PC-3 (cell line): ENCODE data around the gene BAIAP2. TPM values are rescaled to one million over a fixed set of nuclear protein-coding genes. Genes with fewer than 3 reads are reported as not detected.
A peak's percentile ranks its signal among the peaks of the same experiment; 100 is the strongest.

Experiments used
- ATAC-seq: fragments of 200-7000 bp; cut with Tn5 transposase; 2 replicates; pipeline ENCODE4 v1.9.1; 2020; ENCODE audit warnings: mild to moderate bottlenecking, moderate library complexity
- BruUV-seq: library from RNA; stranded (reverse); fragments of 400-500 nt; replicated peaks from 2 replicates; lab custom pipeline; 2021; lab: Mats Ljungman, UMichigan
- CTCF ChIA-PET: fragments of 300-600 bp; sonication (Branson Sonifier 250); formaldehyde crosslinking; loops from one replicate; lab custom pipeline; 2022; ENCODE audit warnings: antibody characterized with exemption; lab: Charles Lee
- POLR2A ChIA-PET: fragments of 300-600 bp; sonication (Branson Sonifier 250); formaldehyde crosslinking; loops from one replicate; lab custom pipeline; 2022; ENCODE audit warnings: antibody characterized with exemption; ENCODE audit not compliant: unreplicated experiment; lab: Charles Lee
- DNase-seq: peaks from one replicate; pipeline ENCODE4 v3.0.0-alpha.2; 2015
- H2AFZ ChIP-seq: fragments of 300-600 bp; sonication (generic); 2 replicates; pipeline ENCODE4 v1.6.0; 2016; ENCODE audit warnings: antibody characterized with exemption, low read length
- H3F3A ChIP-seq: fragments of 300-600 bp; sonication (generic); one replicate; pipeline ENCODE4 v1.6.0; 2017; ENCODE audit warnings: antibody characterized with exemption, low read length, control low read depth, mild to moderate bottlenecking; ENCODE audit not compliant: unreplicated experiment
- H3K27ac ChIP-seq: fragments of 300-600 bp; sonication (generic); 2 replicates; pipeline ENCODE4 v1.5.1; 2016; ENCODE audit warnings: mild to moderate bottlenecking, low read length
- H3K27me3 ChIP-seq: fragments of 300-600 bp; sonication (generic); 2 replicates; pipeline ENCODE4 v1.6.1; 2016; ENCODE audit warnings: low read length, mixed read lengths
- H3K36me3 ChIP-seq: fragments of 300-600 bp; sonication (generic); 2 replicates; pipeline ENCODE4 v1.6.1; 2016; ENCODE audit warnings: low read depth, mixed run types, low read length, mixed read lengths
- H3K4me1 ChIP-seq: fragments of 300-600 bp; sonication (generic); 2 replicates; pipeline ENCODE4 v1.5.1; 2016; ENCODE audit warnings: low read length; ENCODE audit not compliant: insufficient read depth
- H3K4me2 ChIP-seq: fragments of 300-600 bp; sonication (generic); 2 replicates; pipeline ENCODE4 v1.6.0; 2016; ENCODE audit warnings: low read length
- H3K4me3 ChIP-seq: fragments of 300-600 bp; sonication (generic); 2 replicates; pipeline ENCODE4 v1.5.1; 2016; ENCODE audit warnings: mild to moderate bottlenecking, low read length, mixed read lengths
- H3K79me2 ChIP-seq: fragments of 300-600 bp; sonication (generic); 2 replicates; pipeline ENCODE4 v1.6.1; 2017; ENCODE audit warnings: low read length, mixed read lengths
- H3K9ac ChIP-seq: fragments of 300-600 bp; sonication (generic); 2 replicates; pipeline ENCODE4 v1.6.0; 2016; ENCODE audit warnings: mild to moderate bottlenecking, low read length
- H3K9me2 ChIP-seq: fragments of 300-600 bp; sonication (generic); replicated peaks from 2 replicates; pipeline ENCODE4 v1.6.1; 2016; ENCODE audit warnings: mixed run types, low read length, mixed read lengths
- H3K9me3 ChIP-seq: fragments of 300-600 bp; sonication (generic); 2 replicates; pipeline ENCODE4 v1.6.1; 2016; ENCODE audit warnings: low read length, mixed read lengths
- H4K20me1 ChIP-seq: fragments of 300-600 bp; sonication (generic); 2 replicates; pipeline ENCODE4 v1.6.1; 2016; ENCODE audit warnings: low read length, mixed read lengths
- EZH2 ChIP-seq: fragments of 300-600 bp; sonication (generic); IDR thresholded peaks from one replicate; pipeline ENCODE4 v1.6.1; 2017; ENCODE audit warnings: antibody characterized with exemption, mild to moderate bottlenecking, low read length; ENCODE audit not compliant: unreplicated experiment
- EZH2phosphoT487 ChIP-seq: fragments of 300-600 bp; sonication (generic); IDR thresholded peaks from 2 replicates; pipeline ENCODE4 v1.6.1; 2018; ENCODE audit warnings: mild to moderate bottlenecking, antibody characterized with exemption, low read length, borderline replicate concordance
- intact Hi-C: fragments of 100-400 bp; cut with micrococcal nuclease; formaldehyde crosslinking; loops from 2 replicates; pipeline ENCODE4 v1.9.0; 2023
- total RNA-seq: library from RNA; depleted of rRNA; stranded (reverse); fragments of >200 nt; gene quantifications from 2 replicates; pipeline ENCODE4 v1.2.3, GENCODE V29; 2014
- TF ChIP-seq, protein P1 (sequence below): fragments of 300-600 bp; sonication (generic); conservative IDR thresholded peaks from 2 replicates; pipeline ENCODE4 v1.5.1; 2017; ENCODE audit warnings: antibody characterized with exemption, low read depth, mild to moderate bottlenecking, low read length

BAIAP2 gene
- total RNA-seq, 1 experiment from 2014 or later: 56.9 TPM

DNA sequence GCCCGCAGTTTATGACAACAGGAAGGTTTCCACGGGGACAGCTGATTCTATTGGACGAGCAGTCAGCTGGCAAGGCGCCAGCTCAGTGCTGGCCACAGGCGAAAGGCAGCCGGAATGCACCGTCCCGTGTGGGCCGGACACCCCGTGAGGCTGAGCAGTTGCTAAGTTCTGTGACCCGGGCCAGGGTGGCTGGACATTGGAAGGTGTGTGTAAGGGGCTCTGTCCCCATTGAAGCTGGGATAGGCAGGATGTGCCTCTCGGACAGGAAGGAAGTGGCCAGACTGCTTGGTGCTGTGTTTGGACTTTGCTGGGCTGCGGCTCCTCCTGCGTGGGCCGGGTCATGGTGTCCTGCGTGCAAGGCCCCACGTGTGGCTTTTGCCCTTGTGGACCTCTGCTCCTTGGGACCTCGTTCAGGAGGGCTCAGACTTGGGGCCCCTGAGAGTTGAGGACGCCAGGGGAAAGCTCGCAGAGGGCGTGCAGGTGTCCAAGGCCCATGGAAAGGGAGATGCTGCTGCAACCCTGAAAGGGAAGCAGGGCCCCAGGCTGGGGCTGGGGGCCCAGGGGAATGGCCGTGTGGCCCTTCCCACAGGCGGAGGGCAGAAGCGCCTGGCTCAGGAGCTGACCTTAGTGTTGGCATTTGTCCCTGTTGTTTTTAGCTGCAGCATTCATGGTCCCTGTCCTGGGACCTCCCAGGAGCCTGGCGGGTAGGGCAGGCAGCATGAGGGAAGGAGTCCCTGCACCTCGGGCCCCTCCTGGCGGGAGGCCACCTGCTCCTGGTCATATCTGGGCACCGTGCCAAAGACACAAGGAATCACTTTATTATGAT lies 10.0 kb downstream of the BAIAP2 start:
- H3K4me3 ChIP-seq: no peak overlapping the region
- peak overlapping the region; percentile 41 for H3K27ac ChIP-seq
- H3K79me2 ChIP-seq: peaks cover 100% of the 10 kb centered on the region
- ChIA-PET CTCF (interaction anchor here (0.6 kb wide), 1 partner anchor 31 kb away, joined by 4 read pairs; no protein-coding TSS in a partner anchor), POLR2A (interaction anchor here (0.5 kb wide), 1 partner anchor 461 kb away, joined by 14 read pairs; no protein-coding TSS in a partner anchor)
- H3F3A ChIP-seq: no peaks in the 10 kb centered on the region
- H2AFZ ChIP-seq: no peak overlapping the region
- no peaks in the 10 kb centered on the region for H3K27me3 ChIP-seq
- no peak for TF ChIP-seq EZH2
- TF ChIP-seq EZH2phosphoT487: no peak
- TF ChIP-seq, protein P1, sequence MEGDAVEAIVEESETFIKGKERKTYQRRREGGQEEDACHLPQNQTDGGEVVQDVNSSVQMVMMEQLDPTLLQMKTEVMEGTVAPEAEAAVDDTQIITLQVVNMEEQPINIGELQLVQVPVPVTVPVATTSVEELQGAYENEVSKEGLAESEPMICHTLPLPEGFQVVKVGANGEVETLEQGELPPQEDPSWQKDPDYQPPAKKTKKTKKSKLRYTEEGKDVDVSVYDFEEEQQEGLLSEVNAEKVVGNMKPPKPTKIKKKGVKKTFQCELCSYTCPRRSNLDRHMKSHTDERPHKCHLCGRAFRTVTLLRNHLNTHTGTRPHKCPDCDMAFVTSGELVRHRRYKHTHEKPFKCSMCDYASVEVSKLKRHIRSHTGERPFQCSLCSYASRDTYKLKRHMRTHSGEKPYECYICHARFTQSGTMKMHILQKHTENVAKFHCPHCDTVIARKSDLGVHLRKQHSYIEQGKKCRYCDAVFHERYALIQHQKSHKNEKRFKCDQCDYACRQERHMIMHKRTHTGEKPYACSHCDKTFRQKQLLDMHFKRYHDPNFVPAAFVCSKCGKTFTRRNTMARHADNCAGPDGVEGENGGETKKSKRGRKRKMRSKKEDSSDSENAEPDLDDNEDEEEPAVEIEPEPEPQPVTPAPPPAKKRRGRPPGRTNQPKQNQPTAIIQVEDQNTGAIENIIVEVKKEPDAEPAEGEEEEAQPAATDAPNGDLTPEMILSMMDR: no peak
- intact Hi-C loops: no loop called here
- peak; percentile 75 for DNase-seq
- H3K9ac ChIP-seq: peak overlapping the region; percentile 8; the same call in 1 of the 2 replicates
- BruUV-seq: no TSS peak
- H3K4me2 ChIP-seq: peak overlapping the region; percentile 65
- no peaks in the 10 kb centered on the region for H3K36me3 ChIP-seq
- H3K9me2 ChIP-seq: no peaks in the 10 kb centered on the region
- no peaks in the 10 kb centered on the region for H3K9me3 ChIP-seq
- peaks cover 43% of the 10 kb centered on the region for H4K20me1 ChIP-seq
- peaks cover 64% of the 10 kb centered on the region for H3K4me1 ChIP-seq
- ATAC-seq: peak; percentile 48

DNA sequence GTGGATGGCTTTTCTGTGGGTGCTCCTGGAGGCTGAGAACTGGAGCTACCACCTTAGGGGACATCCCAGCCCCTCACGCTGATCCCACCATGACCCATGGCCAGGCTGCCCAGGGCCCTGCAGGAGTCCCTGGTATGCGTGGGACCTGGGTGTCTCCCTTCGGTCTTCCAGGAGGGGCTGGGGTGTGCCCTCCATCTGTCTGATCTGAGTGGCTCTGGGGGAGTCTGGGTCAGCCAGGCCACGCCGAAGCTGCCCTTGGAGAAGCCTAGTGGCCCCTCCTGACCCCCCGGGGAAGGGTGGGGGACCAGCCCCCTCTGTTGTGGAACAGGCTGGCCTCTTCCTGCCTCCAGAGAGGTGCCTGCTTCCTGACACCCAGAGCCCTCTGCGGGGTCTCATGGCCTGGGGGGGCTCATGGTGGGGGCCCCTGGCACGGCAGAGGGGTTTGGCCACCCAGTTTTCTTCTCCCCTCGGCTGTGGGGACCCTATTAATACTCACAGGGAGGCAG lies 10.7 kb downstream of the BAIAP2 start:
- POLR2A ChIA-PET: interaction anchor here (0.5 kb wide), 1 partner anchor 460 kb away, joined by 14 read pairs; no protein-coding TSS in a partner anchor
- intact Hi-C loops: no loop called here
- peak overlapping the region; percentile 65 for H3K4me2 ChIP-seq
- H3K9me3 ChIP-seq: no peaks in the 10 kb centered on the region
- no peaks in the 10 kb centered on the region for H3K27me3 ChIP-seq
- H3K9ac ChIP-seq: no peak overlapping the region
- H3K4me3 ChIP-seq: no peak overlapping the region
- BruUV-seq: no TSS peak
- TF ChIP-seq, protein P1: no peak
- TF ChIP-seq EZH2 (no peak), EZH2phosphoT487 (no peak)
- DNase-seq: no peak
- CTCF ChIA-PET: no interaction called here
- H4K20me1 ChIP-seq: peaks cover 38% of the 10 kb centered on the region
- no peaks in the 10 kb centered on the region for H3F3A ChIP-seq
- no peak overlapping the region for H3K27ac ChIP-seq
- peaks cover 64% of the 10 kb centered on the region for H3K4me1 ChIP-seq
- 0 out of 2 replicates have a peak, but pooled peaks cover 2% of the 10 kb centered on the region for H3K36me3 ChIP-seq
- H2AFZ ChIP-seq: no peak overlapping the region
- peaks cover 100% of the 10 kb centered on the region for H3K79me2 ChIP-seq
- H3K9me2 ChIP-seq: no peaks in the 10 kb centered on the region
- ATAC-seq: no peak
